Cardiac fibroblast (primary cell): ENCODE data around the gene NAV2.
A peak's percentile ranks its signal among the peaks of the same experiment; 100 is the strongest.

Experiments
- DNase-seq, 2 donors: peaks; one replicate each; pipeline versions ENCODE4 v3.0.0 to v3.0.0-alpha.2; 2010; ENCODE audit warnings: low read depth in 2 of 2
- H3K4me3 ChIP-seq, 2 donors: replicated peaks in 1 of 2; 1 replicate in 1 of 2; 2 replicates in 1 of 2; pipeline ENCODE4 v1.5.1; 2011; ENCODE audit warnings: low read depth in 2 of 2, low read length in 2 of 2, mild to moderate bottlenecking in 2 of 2, moderate library complexity in 1 of 2
- TF ChIP-seq, protein P1 (sequence below): IDR thresholded peaks from one replicate; pipeline ENCODE4 v1.5.1; 2011; ENCODE audit warnings: low read depth, mild to moderate bottlenecking, low read length, inconsistent platforms

Gene NAV2

DNA sequence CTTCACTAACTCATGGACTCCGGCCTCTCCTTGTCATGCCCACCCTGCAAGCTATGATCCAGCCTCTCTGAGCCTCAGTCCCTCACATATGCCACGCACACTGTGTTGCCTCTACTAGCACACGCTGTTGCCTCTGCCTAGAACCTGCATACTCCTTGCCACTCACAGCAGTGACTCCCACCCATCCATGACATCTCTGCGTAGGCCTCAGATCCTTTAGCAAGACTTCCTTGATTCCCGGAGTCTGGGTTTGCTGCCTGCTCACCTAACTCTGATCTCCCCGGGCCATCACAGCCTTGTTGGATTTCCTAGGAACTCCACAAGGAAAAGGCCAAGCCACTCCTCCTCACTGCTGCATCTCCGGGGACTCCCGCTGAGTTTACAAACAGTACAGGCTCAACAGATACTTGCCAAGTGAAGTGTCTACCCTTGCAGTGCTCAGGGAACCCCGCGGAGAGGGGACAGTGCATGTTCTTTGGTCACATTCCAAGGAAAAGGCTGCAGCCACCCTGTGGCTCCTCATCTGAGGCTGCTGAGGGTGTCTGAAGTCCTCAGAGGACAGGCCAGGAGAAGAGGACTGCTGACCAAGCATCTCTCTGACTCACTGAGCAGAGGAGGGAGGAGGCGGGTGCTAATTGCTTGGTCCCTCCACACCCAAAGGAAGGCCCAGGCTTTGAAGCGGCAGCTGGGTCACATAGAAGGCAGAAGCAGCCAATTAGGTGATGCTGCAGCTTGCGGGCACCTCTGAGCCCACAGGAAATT is 42.4 kb upstream of the NAV2 start:
- TF ChIP-seq, protein P1, sequence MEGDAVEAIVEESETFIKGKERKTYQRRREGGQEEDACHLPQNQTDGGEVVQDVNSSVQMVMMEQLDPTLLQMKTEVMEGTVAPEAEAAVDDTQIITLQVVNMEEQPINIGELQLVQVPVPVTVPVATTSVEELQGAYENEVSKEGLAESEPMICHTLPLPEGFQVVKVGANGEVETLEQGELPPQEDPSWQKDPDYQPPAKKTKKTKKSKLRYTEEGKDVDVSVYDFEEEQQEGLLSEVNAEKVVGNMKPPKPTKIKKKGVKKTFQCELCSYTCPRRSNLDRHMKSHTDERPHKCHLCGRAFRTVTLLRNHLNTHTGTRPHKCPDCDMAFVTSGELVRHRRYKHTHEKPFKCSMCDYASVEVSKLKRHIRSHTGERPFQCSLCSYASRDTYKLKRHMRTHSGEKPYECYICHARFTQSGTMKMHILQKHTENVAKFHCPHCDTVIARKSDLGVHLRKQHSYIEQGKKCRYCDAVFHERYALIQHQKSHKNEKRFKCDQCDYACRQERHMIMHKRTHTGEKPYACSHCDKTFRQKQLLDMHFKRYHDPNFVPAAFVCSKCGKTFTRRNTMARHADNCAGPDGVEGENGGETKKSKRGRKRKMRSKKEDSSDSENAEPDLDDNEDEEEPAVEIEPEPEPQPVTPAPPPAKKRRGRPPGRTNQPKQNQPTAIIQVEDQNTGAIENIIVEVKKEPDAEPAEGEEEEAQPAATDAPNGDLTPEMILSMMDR, result no peak
- peak; percentile 41 to 50 for DNase-seq
- no peak overlapping the region for H3K4me3 ChIP-seq

DNA sequence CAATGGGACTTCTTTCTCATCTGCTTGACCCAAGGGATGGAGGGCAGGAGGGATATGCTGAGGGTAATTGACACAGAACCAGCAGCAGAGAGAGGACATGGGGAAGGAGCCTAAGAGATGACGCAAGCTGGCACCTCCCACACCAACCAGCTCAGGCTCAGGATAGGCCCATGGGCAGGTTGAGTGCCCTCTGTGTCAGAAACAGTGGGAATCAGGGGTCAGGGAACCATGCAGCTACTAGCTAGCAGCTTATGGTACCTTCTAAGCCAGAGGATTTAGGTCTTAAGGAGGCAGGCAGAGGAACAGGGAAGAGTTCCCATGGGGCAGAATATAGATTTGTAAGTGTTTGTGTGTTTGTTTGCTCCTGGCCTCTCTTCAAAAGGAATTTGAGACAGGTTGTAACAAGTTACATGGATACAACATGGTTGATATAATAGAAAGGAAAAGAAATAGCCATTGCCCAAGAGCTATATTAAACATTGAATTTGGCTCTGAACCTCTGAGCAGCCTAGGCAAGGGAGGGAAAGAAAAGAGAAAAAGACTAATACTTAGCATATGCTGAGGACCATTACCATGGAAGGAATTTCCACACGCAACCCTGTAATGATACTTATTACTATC is 39.9 kb upstream of the NAV2 start:
- H3K4me3 ChIP-seq, result no peak overlapping the region
- TF ChIP-seq, protein P1, result no peak
- DNase-seq, result no peak

DNA sequence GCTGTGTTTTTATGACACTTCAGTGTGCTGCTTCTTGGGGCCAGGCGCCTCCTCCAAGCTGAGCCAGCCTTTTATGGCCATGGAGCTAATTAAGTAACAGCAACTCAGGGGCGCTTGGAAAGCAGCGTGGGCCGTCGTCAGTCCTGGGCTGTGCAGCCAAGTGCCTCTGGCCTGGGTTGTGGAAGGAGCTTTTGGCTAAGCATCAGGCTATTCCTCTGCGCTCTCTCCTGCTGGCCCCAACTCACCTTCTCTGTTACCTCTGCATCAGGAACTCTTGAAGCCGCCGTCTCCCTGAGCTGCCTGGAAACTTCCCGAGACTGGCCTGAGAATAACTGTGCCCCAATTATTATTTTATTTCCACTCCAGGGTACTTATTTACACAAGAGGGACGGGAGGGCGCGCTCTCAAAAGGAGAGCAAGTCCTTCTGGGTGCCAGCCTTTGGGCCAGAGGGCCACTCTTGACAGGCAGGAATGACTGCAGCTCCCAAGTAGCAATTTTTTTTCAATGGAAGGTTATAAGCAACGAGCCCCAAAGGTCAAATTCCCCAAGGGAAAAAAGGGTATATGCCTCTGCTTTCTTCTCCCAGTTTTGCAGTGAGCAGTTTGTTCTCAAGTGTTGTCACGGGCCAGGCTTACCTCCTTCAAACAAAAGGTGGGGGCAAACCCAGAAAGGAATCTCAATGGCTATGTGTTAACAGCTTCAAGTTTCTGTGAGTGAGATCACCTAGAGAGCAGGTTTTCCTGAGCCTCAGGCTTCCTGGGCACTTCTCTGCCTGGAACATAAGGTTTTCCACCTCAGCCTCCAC is 38.5 kb upstream of the NAV2 start:
- no peak overlapping the region for H3K4me3 ChIP-seq
- TF ChIP-seq, protein P1, result no peak
- DNase-seq, result peak in 1 of 2 donors; percentile 69

DNA sequence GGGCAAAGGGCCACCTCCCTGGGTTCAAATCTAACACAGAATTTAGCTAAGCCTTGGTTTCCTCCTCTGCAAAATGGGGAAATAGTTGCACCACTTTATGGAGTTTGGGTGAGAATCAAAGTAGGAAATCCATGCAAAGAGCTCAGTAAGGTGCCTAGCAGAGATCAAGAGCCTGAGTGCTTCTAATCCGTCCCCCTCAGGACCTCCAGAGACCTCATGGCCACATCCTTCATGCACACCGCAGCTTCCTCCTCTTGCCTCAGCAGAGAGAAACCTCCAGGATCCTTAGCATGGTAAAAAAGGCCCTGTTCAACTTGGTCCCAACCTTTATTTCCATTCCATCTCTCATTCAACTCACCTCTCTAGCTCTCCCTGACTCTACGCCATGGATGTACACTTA is 37.8 kb upstream of the NAV2 start:
- no peak for DNase-seq

GRCh38 chr11:19675397-19675796 is 37.2 kb upstream of the NAV2 start:
- no peak for DNase-seq
- TF ChIP-seq, protein P1, result no peak
- no peak overlapping the region for H3K4me3 ChIP-seq

More for the DNA sequence above, 37.8 kb upstream of the NAV2 start:
- no peak overlapping the region for H3K4me3 ChIP-seq
- TF ChIP-seq, protein P1, result no peak

GRCh38 chr11:19676475-19677380 is 35.9 kb upstream of the NAV2 start:
- H3K4me3 ChIP-seq, result no peak overlapping the region
- peak; percentile 51 to 70 for DNase-seq
- TF ChIP-seq, protein P1, result no peak
